Measurements from ENCODE around the gene CFDP1.

Gene CFDP1

GRCh38 chr16:75260851-75261589 is 172.3 kb downstream of the CFDP1 start:
- H3K27me3 ChIP-seq (replicated peaks; ENCODE audit: control insufficient read depth, insufficient read depth, low read length): no peaks in the 10 kb centered on the region
- peaks cover 58% of the 10 kb centered on the region for H3K4me1 ChIP-seq (ENCODE audit: control insufficient read depth, insufficient read depth, low read length)
- no peak overlapping the region for H3K9ac ChIP-seq (ENCODE audit: low read length)
- H3K9me3 ChIP-seq (ENCODE audit: control insufficient read depth, low read length): no peaks in the 10 kb centered on the region
- no peak for DNase-seq (ENCODE audit: low read depth)
- no peaks in the 10 kb centered on the region for H3K36me3 ChIP-seq (ENCODE audit: control insufficient read depth, insufficient read depth, low read length, severe bottlenecking)
- H3K4me3 ChIP-seq (ENCODE audit: low read length): no peak overlapping the region

- Histone ChIP-seq H3K9ac (ENCODE audit: low read length) (no peak overlapping the region), H3K9me3 (ENCODE audit: control insufficient read depth, low read length) (no peaks in the 10 kb centered on the region), H3K36me3 (ENCODE audit: control insufficient read depth, insufficient read depth, low read length, severe bottlenecking) (no peaks in the 10 kb centered on the region), H3K4me3 (ENCODE audit: low read length) (no peak overlapping the region), H3K27me3 (replicated peaks; ENCODE audit: control insufficient read depth, insufficient read depth, low read length) (no peaks in the 10 kb centered on the region), H3K4me1 (ENCODE audit: control insufficient read depth, insufficient read depth, low read length) (peaks cover 64% of the 10 kb centered on the region)
- DNase-seq (ENCODE audit: low read depth): no peak
These were observed 174.5 kb downstream of the CFDP1 start for GRCh38 chr16:75258807-75259141.

GRCh38 chr16:75257886-75258806 is 175.2 kb downstream of the CFDP1 start:
- Histone ChIP-seq H3K9me3 (ENCODE audit: control insufficient read depth, low read length) (no peaks in the 10 kb centered on the region), H3K36me3 (ENCODE audit: control insufficient read depth, insufficient read depth, low read length, severe bottlenecking) (no peaks in the 10 kb centered on the region), H3K9ac (ENCODE audit: low read length) (peak overlapping the region; percentile 60), H3K27me3 (replicated peaks; ENCODE audit: control insufficient read depth, insufficient read depth, low read length) (no peaks in the 10 kb centered on the region), H3K4me3 (ENCODE audit: low read length) (no peak overlapping the region), H3K4me1 (ENCODE audit: control insufficient read depth, insufficient read depth, low read length) (peaks cover 64% of the 10 kb centered on the region)
- DNase-seq (ENCODE audit: low read depth): no peak

GRCh38 chr16:75256696-75257343 is 176.5 kb downstream of the CFDP1 start:
- Histone ChIP-seq H3K4me3 (ENCODE audit: low read length) (no peak overlapping the region), H3K36me3 (ENCODE audit: control insufficient read depth, insufficient read depth, low read length, severe bottlenecking) (no peaks in the 10 kb centered on the region), H3K9me3 (ENCODE audit: control insufficient read depth, low read length) (no peaks in the 10 kb centered on the region), H3K9ac (ENCODE audit: low read length) (peak overlapping the region; percentile 60), H3K27me3 (replicated peaks; ENCODE audit: control insufficient read depth, insufficient read depth, low read length) (no peaks in the 10 kb centered on the region), H3K4me1 (ENCODE audit: control insufficient read depth, insufficient read depth, low read length) (peaks cover 64% of the 10 kb centered on the region)
- DNase-seq (ENCODE audit: low read depth): peak; percentile 71

DNA sequence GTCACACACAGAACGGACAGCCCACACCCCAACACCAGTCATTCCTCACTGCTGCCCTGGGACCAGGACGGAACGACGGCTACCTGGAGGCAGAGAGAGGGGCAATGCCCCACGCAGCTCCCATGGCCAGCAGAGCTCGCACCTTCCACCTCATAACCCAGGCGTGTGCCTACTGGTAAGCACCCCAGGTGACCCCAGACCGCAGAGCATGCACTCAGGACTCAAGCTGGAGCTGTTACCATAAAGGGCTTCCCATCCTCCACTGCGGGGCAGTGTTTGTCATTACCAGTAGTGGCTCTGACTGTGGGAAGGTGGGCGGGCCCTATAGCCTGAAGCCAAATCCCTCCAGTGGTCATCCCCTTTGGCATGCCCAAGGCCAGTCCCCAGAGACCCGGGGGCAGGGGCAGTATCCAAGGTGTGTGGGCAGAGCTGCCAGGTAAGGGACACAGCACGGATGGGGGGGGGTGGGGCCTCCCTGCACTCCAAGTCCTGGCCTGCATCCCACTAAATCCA is 177.2 kb downstream of the CFDP1 start:
- DNase-seq (ENCODE audit: low read depth): no peak
- Histone ChIP-seq H3K36me3 (ENCODE audit: control insufficient read depth, insufficient read depth, low read length, severe bottlenecking) (no peaks in the 10 kb centered on the region), H3K27me3 (replicated peaks; ENCODE audit: control insufficient read depth, insufficient read depth, low read length) (no peaks in the 10 kb centered on the region), H3K9me3 (ENCODE audit: control insufficient read depth, low read length) (no peaks in the 10 kb centered on the region), H3K9ac (ENCODE audit: low read length) (peak overlapping the region; percentile 60), H3K4me1 (ENCODE audit: control insufficient read depth, insufficient read depth, low read length) (peaks cover 58% of the 10 kb centered on the region), H3K4me3 (ENCODE audit: low read length) (no peak overlapping the region)

- Histone ChIP-seq H3K27me3 (replicated peaks; ENCODE audit: control insufficient read depth, insufficient read depth, low read length) (no peaks in the 10 kb centered on the region), H3K9ac (ENCODE audit: low read length) (peak overlapping the region; percentile 82), H3K4me3 (ENCODE audit: low read length) (no peak overlapping the region), H3K9me3 (ENCODE audit: control insufficient read depth, low read length) (no peaks in the 10 kb centered on the region), H3K4me1 (ENCODE audit: control insufficient read depth, insufficient read depth, low read length) (peaks cover 68% of the 10 kb centered on the region), H3K36me3 (ENCODE audit: control insufficient read depth, insufficient read depth, low read length, severe bottlenecking) (no peaks in the 10 kb centered on the region)
- DNase-seq (ENCODE audit: low read depth): peak; percentile 76
These were observed 178.9 kb downstream of the CFDP1 start for GRCh38 chr16:75254359-75254837.

DNA sequence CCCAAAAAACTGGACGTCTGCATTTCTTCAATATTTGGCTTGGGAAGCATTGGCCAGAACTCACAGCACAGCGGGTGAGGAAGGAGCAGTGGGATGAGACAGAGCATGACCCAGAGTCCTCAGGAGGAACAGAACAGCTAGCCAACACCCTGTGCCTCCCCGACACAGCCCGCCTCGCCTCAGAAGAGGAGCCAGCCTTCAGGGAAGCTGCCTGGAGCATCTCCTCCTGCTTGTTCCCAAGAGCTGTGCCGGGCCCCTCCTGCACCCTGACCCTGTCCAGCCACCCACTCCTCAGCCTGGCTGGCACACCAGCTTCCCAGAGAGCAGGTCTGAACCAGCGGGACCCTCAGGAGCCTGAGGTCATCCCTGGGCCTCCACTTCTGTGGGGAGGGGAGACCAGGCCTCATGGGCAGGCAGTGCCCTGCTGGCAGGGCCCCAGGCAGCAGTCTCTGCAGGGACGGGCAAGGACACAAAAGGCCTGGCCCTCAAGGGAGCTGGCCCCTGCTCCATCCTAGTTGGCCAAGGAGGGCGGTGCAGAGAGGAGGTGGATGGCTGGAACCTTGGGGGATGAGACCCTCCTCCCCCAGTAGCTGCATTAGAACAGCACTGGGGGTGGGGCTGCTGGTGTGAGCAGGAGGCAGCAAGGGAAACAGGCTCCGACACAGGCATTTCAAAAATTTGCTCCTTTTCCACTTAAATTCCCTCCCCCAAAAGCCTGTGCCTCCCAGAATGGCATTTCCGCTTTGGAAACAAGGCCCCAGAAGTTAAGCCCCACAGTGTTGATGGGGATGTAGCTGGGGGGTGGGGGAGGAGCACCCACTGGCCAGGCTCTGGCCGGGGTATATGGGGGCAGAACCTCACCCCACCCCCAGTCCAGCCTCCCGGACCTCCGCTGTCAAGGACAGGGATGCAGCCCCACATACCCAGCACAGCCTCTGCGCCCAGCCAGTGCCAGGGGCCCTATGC is 180.1 kb downstream of the CFDP1 start:
- DNase-seq (ENCODE audit: low read depth): peak; percentile 85

DNA sequence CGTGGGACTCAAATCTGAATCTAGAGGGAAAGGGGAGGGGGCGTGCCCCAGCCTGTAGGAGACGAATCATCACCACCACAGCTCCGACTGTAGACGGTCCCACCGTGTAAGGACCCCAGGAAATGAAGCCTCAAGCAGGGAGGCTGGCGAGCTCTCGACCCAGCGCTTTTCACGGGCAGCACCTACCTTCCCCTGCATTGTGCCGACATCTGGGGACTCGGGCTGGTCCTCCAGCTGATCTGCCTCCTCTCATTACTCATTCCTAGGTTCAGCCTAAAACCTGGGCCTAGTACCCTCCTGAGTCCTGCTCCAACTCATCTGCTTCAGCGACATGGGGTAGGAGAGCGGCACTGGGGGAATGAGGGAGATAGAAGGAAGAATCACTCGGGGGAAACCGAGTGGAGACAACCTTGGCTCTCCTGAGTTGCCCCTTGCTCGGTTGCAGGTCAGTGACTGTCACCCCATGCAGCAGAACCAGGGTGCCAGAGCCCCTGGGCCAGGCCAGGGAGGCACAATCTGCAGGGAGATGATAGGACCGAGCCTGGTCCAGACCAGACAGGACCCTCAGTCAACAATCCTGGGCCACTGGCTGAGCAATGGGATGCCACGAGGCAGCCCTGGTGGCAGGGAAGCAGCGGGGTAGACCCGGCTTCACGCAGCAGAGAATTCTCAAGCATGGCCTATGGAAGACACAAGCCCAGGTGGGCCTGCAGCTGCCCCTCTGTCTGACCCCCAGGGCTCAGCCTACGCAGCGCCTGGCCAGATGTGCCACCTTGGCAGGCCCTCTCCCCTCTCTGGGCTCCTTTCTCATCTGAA is 181.0 kb downstream of the CFDP1 start:
- Histone ChIP-seq H3K36me3 (ENCODE audit: control insufficient read depth, insufficient read depth, low read length, severe bottlenecking) (no peaks in the 10 kb centered on the region), H3K4me1 (ENCODE audit: control insufficient read depth, insufficient read depth, low read length) (peaks cover 82% of the 10 kb centered on the region), H3K9ac (ENCODE audit: low read length) (peak overlapping the region; percentile 82), H3K4me3 (ENCODE audit: low read length) (peak overlapping the region; percentile 63), H3K27me3 (replicated peaks; ENCODE audit: control insufficient read depth, insufficient read depth, low read length) (no peaks in the 10 kb centered on the region), H3K9me3 (ENCODE audit: control insufficient read depth, low read length) (no peaks in the 10 kb centered on the region)
- DNase-seq (ENCODE audit: low read depth): no peak

More for the DNA sequence above, 180.1 kb downstream of the CFDP1 start:
- H3K9me3 ChIP-seq (ENCODE audit: control insufficient read depth, low read length): no peaks in the 10 kb centered on the region
- H3K36me3 ChIP-seq (ENCODE audit: control insufficient read depth, insufficient read depth, low read length, severe bottlenecking): no peaks in the 10 kb centered on the region
- H3K4me3 ChIP-seq (ENCODE audit: low read length): peak overlapping the region; percentile 56
- H3K9ac ChIP-seq (ENCODE audit: low read length): peak overlapping the region; percentile 82
- H3K4me1 ChIP-seq (ENCODE audit: control insufficient read depth, insufficient read depth, low read length): peaks cover 80% of the 10 kb centered on the region
- H3K27me3 ChIP-seq (replicated peaks; ENCODE audit: control insufficient read depth, insufficient read depth, low read length): no peaks in the 10 kb centered on the region

- peak within 1 kb of the TSS; percentile 90 for H3K9ac ChIP-seq (ENCODE audit: low read length)
- peak; percentile 94 for DNase-seq (ENCODE audit: low read depth)
- no peaks in the 10 kb centered on the region for H3K36me3 ChIP-seq (ENCODE audit: control insufficient read depth, insufficient read depth, low read length, severe bottlenecking)
- H3K4me3 ChIP-seq (ENCODE audit: low read length): peak within 1 kb of the TSS; percentile 91
- H3K27me3 ChIP-seq (replicated peaks; ENCODE audit: control insufficient read depth, insufficient read depth, low read length): no peaks in the 10 kb centered on the region
- peaks cover 82% of the 10 kb centered on the region for H3K4me1 ChIP-seq (ENCODE audit: control insufficient read depth, insufficient read depth, low read length)
- no peaks in the 10 kb centered on the region for H3K9me3 ChIP-seq (ENCODE audit: control insufficient read depth, low read length)
These were observed 181.8 kb downstream of the CFDP1 start, which contains the start of gene BCAR1 for GRCh38 chr16:75251280-75252048. BCAR1 (minus strand) TSS chr16:75251624; CDS start chr16:75251482, 142 bp downstream.

All from adipocyte (in vitro differentiated cells).